GM10847 (cell line): ENCODE measurements around the gene ADAMTS17.

ENCODE experiments used
- POLR2A ChIP-seq: IDR thresholded peaks from 2 replicates; pipeline ENCODE4 v1.6.1; 2011; ENCODE audit not compliant: insufficient read length; ENCODE audit errors: extremely low read depth

The ADAMTS17 gene

GRCh38 chr15:100276506-100276905 is 65.3 kb downstream of the ADAMTS17 start:
- no peak for TF ChIP-seq POLR2A

- no peak for TF ChIP-seq POLR2A
These were observed 66.1 kb downstream of the ADAMTS17 start for GRCh38 chr15:100275641-100276040.

GRCh38 chr15:100269831-100270230 is 71.9 kb downstream of the ADAMTS17 start:
- TF ChIP-seq POLR2A: no peak

GRCh38 chr15:100266166-100266565 is 75.6 kb downstream of the ADAMTS17 start:
- TF ChIP-seq POLR2A: no peak

- no peak for TF ChIP-seq POLR2A
These were observed 76.1 kb downstream of the ADAMTS17 start for GRCh38 chr15:100265641-100266035.

GRCh38 chr15:100264994-100265640 is 76.7 kb downstream of the ADAMTS17 start:
- no peak for TF ChIP-seq POLR2A

GRCh38 chr15:100263721-100264455 is 77.9 kb downstream of the ADAMTS17 start:
- no peak for TF ChIP-seq POLR2A

- TF ChIP-seq POLR2A: no peak
These were observed 78.7 kb downstream of the ADAMTS17 start for GRCh38 chr15:100263031-100263430.

- TF ChIP-seq POLR2A: no peak
These were observed 80.2 kb downstream of the ADAMTS17 start for GRCh38 chr15:100261302-100262240.

- no peak for TF ChIP-seq POLR2A
These were observed 82.5 kb downstream of the ADAMTS17 start for GRCh38 chr15:100259266-100259665.

- TF ChIP-seq POLR2A: no peak
These were observed 84.7 kb downstream of the ADAMTS17 start for GRCh38 chr15:100256970-100257650.

- TF ChIP-seq POLR2A: no peak
These were observed 85.4 kb downstream of the ADAMTS17 start for GRCh38 chr15:100256101-100256969.

- TF ChIP-seq POLR2A: no peak
These were observed 86.1 kb downstream of the ADAMTS17 start for GRCh38 chr15:100255644-100256043.

GRCh38 chr15:100254691-100255090 is 87.1 kb downstream of the ADAMTS17 start:
- TF ChIP-seq POLR2A: no peak
